ENCODE data around the gene LRRFIP1. TPM values are rescaled to one million over a fixed set of nuclear protein-coding genes. Genes with fewer than 3 reads are reported as not detected.

The LRRFIP1 gene
- total RNA-seq, 1 donor from 2014 or later = 152 TPM

Other genes with a start within 250 kb of the LRRFIP1 start
- 0.07 and 0.14 TPM in 2 replicates for gene COL6A3, start 213.4 kb upstream of the LRRFIP1 start, total RNA-seq
- not detected in 2 replicates for gene MLPH, start 140.3 kb upstream of the LRRFIP1 start, total RNA-seq
- gene PRLH, start 61.0 kb upstream of the LRRFIP1 start, total RNA-seq = not detected in 2 replicates
- 1.6 and 1.9 TPM in 2 replicates for gene RAB17, start 36.9 kb upstream of the LRRFIP1 start, total RNA-seq
- 0.33 and 0.39 TPM in 2 replicates for gene RBM44, start 171.2 kb downstream of the LRRFIP1 start, total RNA-seq
- not detected in 2 replicates for gene RAMP1, start 232.0 kb downstream of the LRRFIP1 start, total RNA-seq